ENCODE results near the gene WDR90. TPM values are rescaled to one million over a fixed set of nuclear protein-coding genes. Genes with fewer than 3 reads are reported as not detected.

WDR90 gene
- total RNA-seq, 4 donors from 2014 or later, result 11.1 to 32.1 (median 18.9) TPM

- DNase-seq (ENCODE audit: low spot score in 2 of 2), result peak; percentile 96 to 99
Measured at GRCh38 chr16:684071-684794, 35.1 kb downstream of the WDR90 start, which contains the start of gene JMJD8. JMJD8 (minus strand) TSS chr16:684334; CDS start chr16:684319, 15 bp downstream.

DNA sequence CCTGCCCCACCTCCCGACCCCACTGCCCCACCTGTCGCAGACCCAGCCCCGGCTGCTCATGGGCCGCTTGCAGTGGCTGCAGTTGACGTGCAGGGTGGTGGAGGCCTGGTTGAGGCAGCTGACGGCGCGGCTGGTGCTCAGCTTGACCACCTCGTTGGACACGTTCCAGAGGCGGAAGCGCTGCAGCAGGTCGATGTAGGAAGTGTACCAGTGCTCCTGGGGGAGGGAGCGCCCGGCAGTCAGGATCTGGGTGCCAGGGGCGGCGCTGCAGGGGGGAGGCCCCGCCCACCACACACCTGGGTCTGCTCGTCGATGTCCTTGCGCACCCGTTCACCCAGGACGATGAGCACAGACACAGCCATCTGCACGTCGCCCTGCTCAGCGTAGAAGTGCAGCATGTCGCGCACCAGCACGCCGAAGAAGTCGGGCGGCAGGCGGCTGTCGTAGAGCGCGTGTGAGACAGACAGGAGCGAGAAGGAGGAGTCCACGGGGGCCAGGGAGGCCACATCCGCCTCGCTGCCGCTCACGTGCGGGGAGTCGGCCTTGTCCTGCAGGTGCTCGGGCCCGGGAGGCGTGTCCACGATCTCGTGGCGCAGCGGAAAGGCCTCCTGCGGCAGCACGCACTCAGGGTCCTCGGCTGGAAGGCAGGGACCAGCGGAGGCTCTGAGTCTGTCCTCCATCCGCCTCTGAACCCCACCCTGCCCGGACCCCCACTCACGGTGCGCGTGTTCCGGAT is 36.0 kb downstream of the WDR90 start:
- WGBS, 2 donors, result 78 to 84% methylated on average over 55 to 58 of the region's 61 CpGs
- DNase-seq (ENCODE audit: low spot score in 2 of 2), result no peak
- intact Hi-C loops (cut with DNase I; ENCODE audit: low total_unique reads), result no loop called here

More at GRCh38 chr16:684071-684794, 35.1 kb downstream of the WDR90 start, which contains the start of gene JMJD8:
- intact Hi-C loops (cut with DNase I; ENCODE audit: low total_unique reads), result no loop called here
- WGBS, 2 donors, result 0 to 2% methylated on average over 5 to 33 of the region's 91 CpGs
- peak within 1 kb of the TSS; percentile 37 for H3K4me3 ChIP-seq (ENCODE audit: low read depth, poor library complexity, severe bottlenecking)
- no peak for TF ChIP-seq POLR2A (IDR thresholded peaks at IDR 0.05)

GRCh38 chr16:685967-686366 is 36.8 kb downstream of the WDR90 start:
- WGBS, 2 donors, result 48 to 70% methylated on average over 7 to 10 of the region's 10 CpGs
- no peak for DNase-seq (ENCODE audit: low spot score in 2 of 2)
- intact Hi-C loops (cut with DNase I; ENCODE audit: low total_unique reads), result no loop called here
- TF ChIP-seq CTCF (IDR thresholded peaks at IDR 0.05) (no peak), POLR2A (IDR thresholded peaks at IDR 0.05) (no peak)
- no peak overlapping the region for H3K4me3 ChIP-seq (ENCODE audit: low read depth, poor library complexity, severe bottlenecking)

More for the DNA sequence above, 36.0 kb downstream of the WDR90 start:
- no peak overlapping the region for H3K4me3 ChIP-seq (ENCODE audit: low read depth, poor library complexity, severe bottlenecking)
- no peak for TF ChIP-seq CTCF (IDR thresholded peaks at IDR 0.05)
- TF ChIP-seq POLR2A (IDR thresholded peaks at IDR 0.05), result no peak

DNA sequence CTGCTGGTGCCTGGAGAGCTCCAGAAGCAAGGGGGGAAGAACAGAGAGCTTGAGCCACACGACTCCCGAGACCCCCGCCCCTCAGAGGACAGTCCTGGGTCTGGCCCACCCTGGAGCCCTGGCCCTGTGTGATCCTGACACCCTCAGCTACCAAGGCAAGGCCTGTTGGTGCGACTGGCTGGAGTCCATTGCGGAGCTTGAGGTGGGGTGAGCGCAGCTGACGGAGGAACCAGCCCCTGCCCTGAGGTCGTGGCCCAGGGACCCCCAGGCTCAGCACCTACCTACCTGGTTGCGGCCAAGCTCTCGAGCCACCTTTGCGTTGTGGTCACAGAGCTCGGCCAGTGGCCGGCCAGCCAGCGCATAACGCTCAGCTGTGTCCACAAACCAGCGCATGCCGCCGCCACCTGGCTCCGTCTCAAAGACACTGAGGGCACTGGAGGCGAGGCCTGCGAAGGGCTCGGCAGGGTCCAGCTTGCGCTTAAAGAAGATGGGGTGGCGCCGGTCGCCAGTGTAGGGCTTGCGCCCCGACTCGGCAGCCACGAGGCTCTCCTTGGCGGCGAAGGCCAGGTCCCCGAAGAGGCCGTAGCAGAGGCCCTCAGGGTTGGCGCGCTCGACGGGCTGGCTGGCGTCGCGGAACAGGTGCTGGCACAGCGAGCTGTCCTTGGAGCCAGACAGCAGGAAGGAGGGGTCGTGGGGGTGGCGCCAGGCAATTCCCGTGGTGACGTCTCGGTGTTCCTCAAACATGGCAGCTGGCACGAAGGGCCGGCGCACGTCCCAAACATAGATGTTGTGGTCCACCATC is 37.5 kb downstream of the WDR90 start:
- DNase-seq (ENCODE audit: low spot score in 2 of 2), result no peak
- intact Hi-C loops (cut with DNase I; ENCODE audit: low total_unique reads), result no loop called here
- H3K4me3 ChIP-seq (ENCODE audit: low read depth, poor library complexity, severe bottlenecking), result no peak overlapping the region
- 86 to 89% methylated on average over 39 to 48 of the region's 51 CpGs for WGBS, 2 donors
- TF ChIP-seq POLR2A (IDR thresholded peaks at IDR 0.05) (no peak), CTCF (IDR thresholded peaks at IDR 0.05) (no peak)

DNA sequence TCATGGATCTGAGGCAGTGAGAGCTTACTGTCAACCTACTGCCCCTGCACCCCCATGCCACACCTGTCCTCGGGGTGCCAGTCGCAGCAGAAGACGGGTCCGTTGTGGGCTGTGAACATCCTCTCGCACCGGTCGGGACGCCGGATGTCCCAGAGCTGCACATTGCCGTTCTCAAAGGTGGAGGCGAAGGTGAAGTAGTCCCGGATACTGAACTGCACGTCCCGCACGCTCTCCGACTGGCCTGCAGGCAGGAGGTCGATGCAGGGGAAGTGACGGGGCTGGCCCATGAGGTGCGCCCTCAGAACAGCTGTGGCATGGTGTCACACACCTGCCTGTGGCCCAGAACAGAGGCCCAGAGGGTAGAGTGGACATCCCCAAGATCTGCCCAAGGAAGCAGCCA is 38.3 kb downstream of the WDR90 start:
- intact Hi-C loops (cut with DNase I; ENCODE audit: low total_unique reads), result no loop called here

More for the DNA sequence above, 38.3 kb downstream of the WDR90 start:
- no peak overlapping the region for H3K4me3 ChIP-seq (ENCODE audit: low read depth, poor library complexity, severe bottlenecking)
- WGBS, 2 donors, result 88 to 93% methylated on average over 19 of the region's 19 CpGs
- DNase-seq (ENCODE audit: low spot score in 2 of 2), result no peak
- TF ChIP-seq POLR2A (IDR thresholded peaks at IDR 0.05) (no peak), CTCF (IDR thresholded peaks at IDR 0.05) (no peak)
